NB4 (cell line): Measurements from ENCODE around the gene RAPSN.

Experiments used
- CTCF ChIP-seq: IDR thresholded peaks from one replicate; pipeline ENCODE4 v1.5.1; 2012; ENCODE audit warnings: low read depth, low read length
- POLR2A ChIP-seq: IDR thresholded peaks from 2 replicates; pipeline ENCODE4 v1.6.1; 2011; ENCODE audit warnings: mild to moderate bottlenecking; ENCODE audit not compliant: insufficient read length; ENCODE audit errors: extremely low read depth

- TF ChIP-seq CTCF (no peak), POLR2A (no peak)
These were observed 39.2 kb upstream of the RAPSN start for GRCh38 chr11:47488111-47488510.
